ENCODE data around the gene DUSP7.

DUSP7 gene

GRCh38 chr3:52024765-52025452 lies 31.5 kb downstream of the DUSP7 start:
- DNase-seq = no peak

DNA sequence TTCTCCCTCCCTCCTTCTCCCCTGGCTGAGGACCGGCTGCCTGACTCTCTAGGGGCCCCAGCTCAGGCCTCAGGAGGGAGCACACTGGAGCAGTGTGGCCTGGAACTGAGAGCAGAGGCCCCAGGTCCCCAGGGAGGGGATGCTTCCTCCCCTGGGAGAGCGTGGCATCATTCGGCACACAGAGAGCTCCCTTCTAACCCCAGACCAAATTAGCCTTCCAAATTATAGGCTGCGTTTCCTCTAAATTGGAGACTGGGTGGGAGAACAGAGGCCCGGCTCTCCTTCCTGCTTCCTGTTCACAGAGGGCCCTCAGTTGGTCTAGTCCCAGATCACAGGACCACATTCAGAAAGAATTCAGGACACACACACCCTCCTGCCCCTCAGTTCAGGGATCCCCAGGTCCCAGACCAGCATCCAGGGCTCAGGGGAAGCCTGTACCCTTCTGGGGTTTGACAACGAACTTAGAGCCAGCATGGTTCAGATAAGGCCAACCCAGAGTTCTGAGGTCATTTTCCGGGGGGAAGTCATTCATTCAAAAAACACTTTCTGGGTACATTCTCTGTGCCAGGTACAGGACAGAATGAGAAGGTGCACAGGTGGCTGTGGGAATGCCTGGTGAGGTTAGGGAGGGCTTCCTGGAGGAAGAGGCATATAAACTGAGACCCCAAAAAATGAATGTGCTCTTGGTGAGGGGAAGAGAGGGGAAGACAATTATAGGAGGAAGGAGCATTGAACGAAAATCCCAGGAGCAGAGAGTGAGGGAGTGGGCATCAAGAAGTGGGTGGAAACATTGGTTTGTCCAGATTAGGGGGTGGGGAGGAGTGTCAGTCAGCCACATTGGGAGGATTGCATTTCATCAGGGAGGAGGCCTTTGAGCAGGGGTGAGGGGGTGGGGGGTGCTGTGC lies 32.3 kb downstream of the DUSP7 start:
- DNase-seq = peak; percentile 67

- no peak for DNase-seq
These were observed 33.1 kb downstream of the DUSP7 start for GRCh38 chr3:52023101-52023770.

GRCh38 chr3:52022323-52023100 lies 33.9 kb downstream of the DUSP7 start:
- no peak for DNase-seq

DNA sequence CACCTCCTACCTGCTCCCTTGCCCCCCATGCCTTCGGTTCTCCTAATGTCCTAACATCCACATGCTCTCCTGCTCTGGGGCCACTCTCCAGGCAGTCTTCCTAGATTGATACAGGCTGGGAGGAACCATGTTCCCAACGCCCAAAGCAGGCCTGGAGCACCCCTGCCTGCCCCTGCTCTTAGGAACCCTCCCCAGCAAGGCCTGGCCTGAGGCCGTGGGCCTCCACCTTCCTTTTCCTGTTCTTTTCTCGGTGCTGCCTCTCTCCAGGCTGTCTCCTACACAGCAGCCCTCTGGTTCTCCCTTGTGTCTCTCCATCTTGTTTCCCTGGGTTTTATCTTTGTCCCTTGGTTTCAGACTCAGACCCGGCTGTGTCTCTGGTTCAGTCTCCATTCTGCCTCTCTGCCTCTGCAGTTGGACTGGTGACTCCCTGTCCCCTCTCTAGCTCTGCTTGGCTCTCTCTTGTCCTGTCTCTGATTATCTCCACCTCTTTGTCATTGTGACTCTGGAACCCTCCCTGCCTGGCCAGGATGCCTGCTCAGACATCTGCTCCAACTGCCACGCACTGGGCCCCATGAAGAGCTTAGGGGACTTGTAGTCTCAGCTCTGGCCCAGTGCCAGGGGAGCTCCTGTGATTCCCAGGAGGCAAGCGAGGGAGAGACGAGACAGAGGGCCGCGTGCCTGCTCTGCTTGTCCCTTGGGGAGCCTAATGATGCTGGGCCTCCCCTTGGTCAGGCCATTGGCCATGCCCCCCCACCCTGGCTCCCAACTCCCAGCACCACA lies 34.7 kb downstream of the DUSP7 start:
- no peak for DNase-seq

GRCh38 chr3:52020796-52021195 lies 35.6 kb downstream of the DUSP7 start:
- DNase-seq = no peak

DNA sequence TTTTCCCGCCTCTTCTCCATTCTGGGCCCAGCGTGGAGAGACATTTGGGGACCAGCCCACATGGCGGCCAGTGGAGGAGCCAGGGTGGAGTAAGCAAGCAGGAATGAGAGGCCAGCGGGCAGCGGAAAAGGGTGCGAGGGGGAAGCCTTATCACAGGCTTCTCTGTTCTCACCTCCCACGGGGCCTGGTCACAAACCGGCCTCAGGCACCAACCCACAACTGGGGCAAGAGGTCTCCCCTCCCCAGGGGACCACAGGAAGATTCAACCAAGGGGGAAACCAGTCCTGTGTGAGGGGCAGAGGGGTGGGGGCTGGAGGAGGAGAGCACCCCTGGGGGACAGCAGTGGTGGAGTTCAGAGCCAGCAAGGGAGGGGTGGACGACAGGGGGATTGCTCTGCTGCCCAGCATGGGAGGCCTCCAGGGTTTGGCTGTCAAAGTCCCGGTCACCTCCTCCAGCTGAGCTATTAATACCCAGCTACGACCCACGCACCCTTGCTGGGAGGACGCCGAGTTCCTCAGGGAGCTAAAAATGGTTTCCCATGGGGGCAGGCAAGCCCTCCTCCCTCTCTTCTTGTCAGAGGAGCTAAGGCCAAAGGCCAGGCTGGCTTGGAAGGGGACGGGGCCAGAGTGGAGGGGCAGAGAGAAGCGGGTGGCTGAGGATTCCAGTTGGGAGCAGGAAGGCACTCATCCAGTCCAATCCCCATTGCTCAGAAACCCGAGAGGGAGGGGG lies 36.9 kb downstream of the DUSP7 start:
- no peak for DNase-seq

DNA sequence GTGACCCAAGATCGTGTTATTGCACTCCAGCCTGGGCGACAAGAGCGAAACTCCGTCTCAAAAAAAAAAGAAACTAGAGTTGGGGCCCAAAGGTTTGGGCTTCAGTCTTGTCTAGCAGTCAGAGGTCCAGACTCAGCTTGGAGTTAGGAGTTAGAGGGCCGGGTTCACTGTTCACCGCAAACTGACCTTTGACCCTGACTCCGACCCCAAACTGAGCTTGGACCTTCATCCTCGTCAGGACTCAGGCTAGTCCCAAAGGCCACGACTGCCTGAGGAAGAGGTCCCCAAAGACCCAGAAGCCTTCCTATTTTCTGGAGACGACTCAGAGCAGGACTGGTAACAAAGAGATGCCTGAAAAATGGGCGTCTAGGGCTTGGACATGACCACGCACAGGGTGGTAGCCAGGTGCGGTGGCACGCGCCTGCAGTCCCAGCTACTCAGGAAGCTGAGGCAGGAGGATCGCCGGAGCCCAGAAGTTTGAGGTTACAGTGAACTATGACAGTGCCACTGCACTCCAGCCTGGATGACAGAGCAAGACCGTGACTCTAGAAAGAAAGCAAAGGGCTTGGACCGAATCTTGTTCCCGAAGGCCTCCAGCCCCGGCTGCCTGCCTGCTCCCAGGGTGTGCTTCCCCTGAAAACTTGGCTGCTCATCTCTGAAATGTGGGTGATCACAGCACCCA lies 37.9 kb downstream of the DUSP7 start:
- no peak for DNase-seq

GRCh38 chr3:52017586-52017985 lies 38.8 kb downstream of the DUSP7 start:
- no peak for DNase-seq

DNA sequence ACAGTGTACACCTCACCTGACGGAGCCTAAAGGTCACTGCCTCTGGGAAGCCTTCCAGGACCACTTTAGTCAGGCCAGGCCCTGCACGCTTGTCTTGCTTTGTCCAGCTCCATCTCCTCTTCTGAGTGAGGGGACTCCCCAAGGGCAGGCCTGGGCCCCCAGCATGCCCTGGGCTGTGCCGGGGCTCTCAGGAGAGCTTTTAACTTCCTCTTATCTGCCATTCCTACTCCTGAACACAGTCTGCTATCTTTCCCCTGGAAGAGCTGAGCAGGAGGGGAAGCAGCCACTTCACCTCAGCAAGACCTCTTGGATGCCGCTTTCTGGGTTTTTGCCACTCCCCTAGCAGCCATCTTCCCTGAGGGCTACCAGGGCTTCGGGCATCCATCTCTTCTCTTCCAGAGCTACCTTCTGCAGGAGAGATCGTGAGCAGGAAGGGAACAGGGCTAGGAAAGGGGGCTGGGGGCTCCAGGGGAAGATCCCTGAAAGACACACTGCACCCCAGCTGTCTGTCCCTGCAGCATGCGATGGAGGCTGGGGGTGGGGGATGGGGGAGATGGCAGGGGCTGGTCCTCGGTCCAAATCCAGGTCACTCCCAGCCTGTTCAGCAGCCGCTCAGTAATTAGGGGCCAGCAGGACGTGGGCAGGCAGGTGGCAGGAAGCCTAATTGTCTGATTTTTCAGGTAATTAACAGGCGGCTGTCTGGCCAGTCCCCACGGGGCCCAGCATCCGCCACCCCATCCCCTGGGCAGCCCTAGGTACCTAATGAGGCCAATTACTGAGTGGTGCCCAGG lies 40.7 kb downstream of the DUSP7 start:
- no peak for DNase-seq

DNA sequence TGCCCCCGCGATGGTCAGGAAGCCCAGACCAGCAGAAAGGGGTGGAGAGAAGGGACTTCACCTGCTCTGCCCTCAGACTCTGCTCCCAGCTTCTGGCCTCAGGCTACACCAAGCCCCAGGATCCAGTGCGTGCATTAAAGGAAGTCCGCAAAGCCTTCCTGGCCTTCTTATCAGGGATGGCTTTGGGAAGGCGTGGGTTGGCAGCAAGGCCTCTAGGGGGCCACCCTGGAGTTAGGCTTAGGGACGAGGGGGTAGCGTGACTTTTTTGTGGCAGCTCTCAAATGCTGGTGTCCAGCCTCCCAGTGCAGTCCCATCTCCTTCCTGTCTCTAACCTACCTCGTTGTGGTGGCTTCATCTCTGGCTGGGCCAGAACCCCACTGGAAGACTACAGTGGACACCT lies 41.8 kb downstream of the DUSP7 start:
- no peak for DNase-seq

- no peak for DNase-seq
These were observed 42.4 kb downstream of the DUSP7 start for GRCh38 chr3:52013802-52014598.

GRCh38 chr3:52012699-52013098 lies 43.7 kb downstream of the DUSP7 start:
- no peak for DNase-seq

DNA sequence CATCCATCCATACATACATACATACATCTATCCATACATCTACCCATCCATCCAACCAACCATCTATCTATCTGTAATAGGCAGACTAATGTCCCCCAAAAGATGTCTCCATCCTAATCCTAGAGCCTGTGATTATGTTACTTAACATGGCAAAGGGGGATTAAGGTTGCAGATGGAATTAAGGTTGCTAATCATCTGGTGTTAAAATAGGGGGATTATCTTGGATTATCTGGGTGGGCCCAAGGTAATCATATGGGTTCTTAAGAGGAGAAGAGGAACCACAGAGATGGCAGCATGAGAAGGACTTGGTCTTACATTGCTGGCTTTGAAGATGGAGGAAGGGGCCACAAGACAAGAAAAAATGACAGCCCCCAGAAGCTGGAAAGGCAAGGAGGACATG lies 45.9 kb downstream of the DUSP7 start:
- DNase-seq = no peak

- DNase-seq = no peak
These were observed 49.1 kb downstream of the DUSP7 start for GRCh38 chr3:52007291-52007690.

- no peak for DNase-seq
These were observed 49.6 kb downstream of the DUSP7 start for GRCh38 chr3:52006820-52007133.

- DNase-seq = no peak
These were observed 50.2 kb downstream of the DUSP7 start for GRCh38 chr3:52006017-52006819.

DNA sequence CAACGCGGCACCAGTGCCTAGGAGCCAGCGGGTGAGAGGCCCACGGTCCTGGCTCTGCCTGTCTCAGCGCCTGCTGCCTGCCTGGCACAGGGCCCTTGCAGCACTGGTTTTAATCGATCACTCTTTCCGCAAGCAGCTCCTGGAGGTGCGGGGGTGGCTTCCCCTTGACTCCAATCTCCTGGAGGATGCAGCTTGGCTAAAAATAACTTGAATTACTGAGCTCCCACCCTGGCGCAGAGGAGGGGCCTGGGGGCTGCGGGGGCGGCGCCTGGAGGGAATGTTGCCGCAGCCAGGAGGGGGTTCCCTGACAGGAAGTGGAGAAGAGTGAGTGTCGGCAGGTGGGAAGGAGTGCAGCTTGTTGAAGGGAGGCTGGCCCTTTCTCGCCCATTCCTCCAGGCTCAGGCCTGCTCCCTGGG lies 50.8 kb downstream of the DUSP7 start:
- DNase-seq = peak; percentile 78
